ENCODE results near the gene VAT1L. TPM values are rescaled to one million over a fixed set of nuclear protein-coding genes. Genes with fewer than 3 reads are reported as not detected.

Gene VAT1L
- polyA plus RNA-seq, 1 of the 3 experiments (the other 2 are of a cell fraction) = 52.5 TPM

GRCh38 chr16:77974883-77975282 is 186.5 kb downstream of the VAT1L start:
- peaks cover 0 to 10% of the 10 kb centered on the region in 2 experiments; a peak in 2 of 4 replicates for H3K4me1 ChIP-seq (ENCODE audit: control insufficient read depth in 1 of 2, insufficient read depth in 2 of 2, low read depth in 1 of 2, low read length in 1 of 2)
- no peaks in the 10 kb centered on the region for H3K9me2 ChIP-seq
- no peak overlapping the region for H2AFZ ChIP-seq (ENCODE audit: low read depth)
- no peak for DNase-seq
- H3K27ac ChIP-seq (ENCODE audit: low read depth in 2 of 2, low read length in 1 of 2) = no peak overlapping the region
- H3K4me3 ChIP-seq (ENCODE audit: low read depth in 2 of 2, low read length in 1 of 2) = no peak overlapping the region
- no peaks in the 10 kb centered on the region for H3F3A ChIP-seq (replicated peaks; ENCODE audit: insufficient read depth)
- no peaks in the 10 kb centered on the region for H3K79me2 ChIP-seq (ENCODE audit: insufficient read depth)
- ChIA-PET POLR2A (no interaction called here), CTCF (interaction anchor here (1.6 to 9.0 kb wide), 3 partner anchors 28 to 740 kb away, joined by 3 to 84 read pairs (median 28); no protein-coding TSS in a partner anchor)
- H3K27me3 ChIP-seq (ENCODE audit: insufficient read depth) = no peaks in the 10 kb centered on the region
- H3K9me3 ChIP-seq = no peaks in the 10 kb centered on the region
- WGBS (ENCODE audit: low lambda C conversion rate) = 84% methylated on average over 5 of the region's 5 CpGs
- no peak overlapping the region for H3K4me2 ChIP-seq
- TF ChIP-seq REST (IDR thresholded peaks at IDR 0.05; ENCODE audit: low read depth, low read length) (peak; percentile 93), RFX5 (IDR thresholded peaks at IDR 0.05; ENCODE audit: low read length) (no peak)
- H4K20me1 ChIP-seq (ENCODE audit: insufficient read depth) = no peaks in the 10 kb centered on the region
- H3K9ac ChIP-seq = no peak overlapping the region
- H3K36me3 ChIP-seq (replicated peaks in 1 of 2; ENCODE audit: control insufficient read depth in 1 of 2, insufficient read depth in 2 of 2, low read length in 1 of 2) = peaks cover 0 to 5% of the 10 kb centered on the region in 2 experiments

- H3K4me1 ChIP-seq (ENCODE audit: control insufficient read depth in 1 of 2, insufficient read depth in 2 of 2, low read depth in 1 of 2, low read length in 1 of 2) = peaks cover 0 to 3% of the 10 kb centered on the region in 2 experiments; a peak in 1 of 4 replicates
- no peak overlapping the region for H3K9ac ChIP-seq
- H3K9me2 ChIP-seq = no peaks in the 10 kb centered on the region
- POLR2A ChIA-PET = no interaction called here
- no peak overlapping the region for H3K4me3 ChIP-seq (ENCODE audit: low read depth in 2 of 2, low read length in 1 of 2)
- no peaks in the 10 kb centered on the region for H3K27me3 ChIP-seq (ENCODE audit: insufficient read depth)
- no peak overlapping the region for H2AFZ ChIP-seq (ENCODE audit: low read depth)
- no peaks in the 10 kb centered on the region for H4K20me1 ChIP-seq (ENCODE audit: insufficient read depth)
- H3K4me2 ChIP-seq = no peak overlapping the region
- no peaks in the 10 kb centered on the region for H3K79me2 ChIP-seq (ENCODE audit: insufficient read depth)
- no peak overlapping the region for H3K27ac ChIP-seq (ENCODE audit: low read depth in 2 of 2, low read length in 1 of 2)
- H3K9me3 ChIP-seq = no peaks in the 10 kb centered on the region
- CTCF ChIA-PET = interaction anchor here (6.1 to 9.0 kb wide), 2 partner anchors 27 to 300 kb away, joined by 28 to 84 read pairs; no protein-coding TSS in a partner anchor
- H3F3A ChIP-seq (replicated peaks; ENCODE audit: insufficient read depth) = no peaks in the 10 kb centered on the region
- no peak for DNase-seq
- TF ChIP-seq RCOR1 (IDR thresholded peaks at IDR 0.05; ENCODE audit: low read length) (no peak), USF2 (IDR thresholded peaks at IDR 0.05; ENCODE audit: borderline replicate concordance, low read depth, low read length) (no peak), TCF12 (IDR thresholded peaks at IDR 0.05) (no peak), GABPA (IDR thresholded peaks at IDR 0.05; ENCODE audit: low read depth) (no peak)
- peaks cover 0 to 5% of the 10 kb centered on the region in 2 experiments for H3K36me3 ChIP-seq (replicated peaks in 1 of 2; ENCODE audit: control insufficient read depth in 1 of 2, insufficient read depth in 2 of 2, low read length in 1 of 2)
- WGBS (ENCODE audit: low lambda C conversion rate) = 75% methylated on average over 3 of the region's 3 CpGs
Measured at GRCh38 chr16:77975942-77976341, 187.6 kb downstream of the VAT1L start.

GRCh38 chr16:77977339-77977738 is 189.0 kb downstream of the VAT1L start:
- CTCF ChIA-PET = interaction anchor here (0.8 kb wide), 1 partner anchor 154 kb away, joined by 3 read pairs; no protein-coding TSS in a partner anchor
- WGBS (ENCODE audit: low lambda C conversion rate) = 61% methylated on average over 5 of the region's 5 CpGs
- H3K4me3 ChIP-seq (ENCODE audit: low read depth in 2 of 2, low read length in 1 of 2) = no peak overlapping the region
- TF ChIP-seq MAX (IDR thresholded peaks at IDR 0.05; ENCODE audit: low read depth) (no peak), USF2 (IDR thresholded peaks at IDR 0.05; ENCODE audit: borderline replicate concordance, low read depth, low read length) (no peak), YY1 (IDR thresholded peaks at IDR 0.05; ENCODE audit: low read depth) (no peak), RCOR1 (IDR thresholded peaks at IDR 0.05; ENCODE audit: low read length) (no peak), PBX3 (IDR thresholded peaks at IDR 0.05) (no peak), MXI1 (IDR thresholded peaks at IDR 0.05; ENCODE audit: low read depth, low read length) (no peak), FOXM1 (IDR thresholded peaks at IDR 0.05; ENCODE audit: low read depth) (no peak), GATA2 (CRISPR knock-in tag; IDR thresholded peaks at IDR 0.05) (no peak), FOXJ3 (CRISPR knock-in tag; IDR thresholded peaks at IDR 0.05) (no peak), TAF1 (IDR thresholded peaks at IDR 0.05; ENCODE audit: borderline replicate concordance, low read depth, low read length) (no peak), TEAD4 (IDR thresholded peaks at IDR 0.05; ENCODE audit: borderline replicate concordance, insufficient read depth) (no peak)

More at GRCh38 chr16:77977339-77977738, 189.0 kb downstream of the VAT1L start:
- Histone ChIP-seq H3K9me2 (no peaks in the 10 kb centered on the region), H4K20me1 (ENCODE audit: insufficient read depth) (no peaks in the 10 kb centered on the region), H3K27me3 (ENCODE audit: insufficient read depth) (no peaks in the 10 kb centered on the region), H3K9ac (no peak overlapping the region), H2AFZ (ENCODE audit: low read depth) (no peak overlapping the region), H3K9me3 (no peaks in the 10 kb centered on the region), H3K79me2 (ENCODE audit: insufficient read depth) (no peaks in the 10 kb centered on the region), H3K27ac (ENCODE audit: low read depth in 2 of 2, low read length in 1 of 2) (no peak overlapping the region), H3K4me1 (ENCODE audit: control insufficient read depth in 1 of 2, insufficient read depth in 2 of 2, low read depth in 1 of 2, low read length in 1 of 2) (no peaks in the 10 kb centered on the region), H3K36me3 (replicated peaks in 1 of 2; ENCODE audit: control insufficient read depth in 1 of 2, insufficient read depth in 2 of 2, low read length in 1 of 2) (peaks cover 0 to 5% of the 10 kb centered on the region in 2 experiments), H3F3A (replicated peaks; ENCODE audit: insufficient read depth) (no peaks in the 10 kb centered on the region), H3K4me2 (no peak overlapping the region)
- DNase-seq = no peak
- POLR2A ChIA-PET = no interaction called here
